HL-60 (cell line): Measurements from ENCODE around the gene XYLT1.

Source experiments
- CTCF ChIP-seq: IDR thresholded peaks from one replicate; pipeline ENCODE4 v1.5.1; 2011; ENCODE audit warnings: low read length, control low read depth, inconsistent platforms; ENCODE audit not compliant: insufficient read depth
- GABPA ChIP-seq: IDR thresholded peaks from 2 replicates; pipeline ENCODE4 v1.6.1; 2012; ENCODE audit warnings: low read depth
- POLR2AphosphoS5 ChIP-seq: IDR thresholded peaks from 2 replicates; pipeline ENCODE4 v1.6.1; 2012; ENCODE audit warnings: low read depth
- REST ChIP-seq: IDR thresholded peaks from 2 replicates; pipeline ENCODE4 v1.6.1; 2012; ENCODE audit warnings: low read depth; ENCODE audit not compliant: insufficient replicate concordance
- SPI1 ChIP-seq: IDR thresholded peaks from 2 replicates; pipeline ENCODE4 v1.6.1; 2012; ENCODE audit warnings: low read depth, mild to moderate bottlenecking, borderline replicate concordance

GRCh38 chr16:17228708-17229055 lies 242.1 kb downstream of the XYLT1 start:
- TF ChIP-seq CTCF (no peak), GABPA (no peak), POLR2AphosphoS5 (no peak), SPI1 (no peak), REST (no peak)
